Panc1 (cell line): ENCODE measurements around the gene MGA. TPM values are rescaled to one million over a fixed set of nuclear protein-coding genes. Genes with fewer than 3 reads are reported as not detected.

ENCODE experiments used
- ATAC-seq: fragments of 200-7000 bp; cut with Tn5 transposase; 2 replicates; pipeline ENCODE4 v1.9.1; 2020; ENCODE audit warnings: mild to moderate bottlenecking, moderate library complexity
- BruUV-seq: library from RNA; stranded (reverse); fragments of 400-500 nt; replicated peaks from 2 replicates; lab custom pipeline; 2021; lab: Mats Ljungman, UMichigan
- CTCF ChIA-PET: fragments of 300-600 bp; sonication (Branson Sonifier 250); formaldehyde crosslinking; loops from one replicate; lab custom pipeline; 2022; ENCODE audit warnings: antibody characterized with exemption; lab: Charles Lee
- POLR2A ChIA-PET: fragments of 300-600 bp; sonication (Branson Sonifier 250); formaldehyde crosslinking; loops from one replicate; lab custom pipeline; 2022; ENCODE audit warnings: antibody characterized with exemption; lab: Charles Lee
- DNase-seq: peaks from one replicate; pipeline ENCODE4 v3.0.0-alpha.2; 2010; ENCODE audit warnings: low read depth, low spot score
- H3K27ac ChIP-seq: 2 replicates; pipeline ENCODE4 v1.5.1; 2011; ENCODE audit warnings: mild to moderate bottlenecking, low read length, inconsistent platforms
- H3K27me3 ChIP-seq: fragments of 200-500 bp; sonication (Bioruptor generic); 2 replicates; pipeline ENCODE4 v1.6.0; 2014; ENCODE audit warnings: low read length, inconsistent platforms; ENCODE audit not compliant: control insufficient read depth, insufficient read depth
- H3K36me3 ChIP-seq: fragments of 200-500 bp; sonication (Bioruptor generic); 2 replicates; pipeline ENCODE4 v1.5.1; 2014; ENCODE audit warnings: inconsistent platforms, mild to moderate bottlenecking, low read length, moderate library complexity; ENCODE audit not compliant: control insufficient read depth, insufficient read depth
- H3K4me1 ChIP-seq: 2 replicates; pipeline ENCODE4 v1.5.1; 2011; ENCODE audit warnings: inconsistent platforms, mild to moderate bottlenecking, low read length, moderate library complexity; ENCODE audit not compliant: control insufficient read depth, insufficient read depth
- H3K4me3 ChIP-seq, 2 experiments: 2 replicates each; pipeline ENCODE4 v1.5.1; 2011 to 2012; ENCODE audit warnings: low read depth in 2 of 2, low read length in 2 of 2, mild to moderate bottlenecking in 2 of 2, inconsistent platforms in 1 of 2, moderate library complexity in 1 of 2
- H3K9me3 ChIP-seq: fragments of 200-500 bp; sonication (Bioruptor generic); 2 replicates; pipeline ENCODE4 v1.5.1; 2014; ENCODE audit warnings: low read depth, mild to moderate bottlenecking, inconsistent platforms, low read length, moderate library complexity; ENCODE audit not compliant: control insufficient read depth, insufficient read depth
- CTCF ChIP-seq: fragments of 450-650 bp; IDR thresholded peaks from 2 replicates; pipeline ENCODE4 v1.5.1; 2017; ENCODE audit warnings: mild to moderate bottlenecking
- POLR2AphosphoS5 ChIP-seq: IDR thresholded peaks from 2 replicates; pipeline ENCODE4 v1.6.1; 2012; ENCODE audit warnings: mild to moderate bottlenecking, low read depth, low read length, moderate library complexity
- SIN3A ChIP-seq: IDR thresholded peaks from 2 replicates; pipeline ENCODE4 v1.6.1; 2012; ENCODE audit warnings: low read depth, mild to moderate bottlenecking, low read length, moderate library complexity, borderline replicate concordance; ENCODE audit not compliant: insufficient read depth
- TCF7L2 ChIP-seq: IDR thresholded peaks from 2 replicates; pipeline ENCODE4 v1.6.1; 2011; ENCODE audit warnings: mild to moderate bottlenecking, low read depth, low read length, inconsistent platforms
- in situ Hi-C: cut with HindIII; loops from 2 replicates; pipeline ENCODE4 v1.10.0; 2016; ENCODE audit warnings: low sequenced_read_pairs, low pct_unique_long_range_greater_than_20kb
- intact Hi-C: fragments of 100-400 bp; cut with micrococcal nuclease; formaldehyde crosslinking; loops from one replicate; pipeline ENCODE4 v1.10.0; 2022; ENCODE audit not compliant: unreplicated experiment
- total RNA-seq: library from RNA; stranded (reverse); gene quantifications from one replicate; pipeline ENCODE4 v1.2.1, GENCODE V29; 2021; ENCODE audit not compliant: unreplicated experiment
- TF ChIP-seq, protein P1 (sequence below), 2 experiments: IDR thresholded peaks; 2 replicates each; pipeline ENCODE4 v1.6.1; 2011 to 2012; ENCODE audit warnings: low read depth in 2 of 2, control low read depth in 1 of 2, low read length in 1 of 2, mild to moderate bottlenecking in 1 of 2, moderate library complexity in 1 of 2; ENCODE audit not compliant: insufficient read depth in 1 of 2

MGA gene
- total RNA-seq, 1 experiment from 2014 or later = 43.6 TPM

GRCh38 chr15:41678742-41679141 lies 18.5 kb downstream of the MGA start:
- H3K9me3 ChIP-seq = no peaks in the 10 kb centered on the region
- intact Hi-C loops = no loop called here
- no peak overlapping the region for H3K4me3 ChIP-seq
- no peaks in the 10 kb centered on the region for H3K27me3 ChIP-seq
- peaks cover 6% of the 10 kb centered on the region for H3K4me1 ChIP-seq
- ATAC-seq (no peak), DNase-seq (no peak)
- no peaks in the 10 kb centered on the region for H3K36me3 ChIP-seq
- no peak overlapping the region for H3K27ac ChIP-seq
- no TSS peak for BruUV-seq
- in situ Hi-C loops = no loop called here
- ChIA-PET POLR2A (interaction anchor here (0.6 kb wide), 1 partner anchor 27 kb away, joined by 5 read pairs; no protein-coding TSS in a partner anchor), CTCF (no interaction called here)
- TF ChIP-seq SIN3A = no peak
- TF ChIP-seq POLR2AphosphoS5 = no peak
- TF ChIP-seq, protein P1, sequence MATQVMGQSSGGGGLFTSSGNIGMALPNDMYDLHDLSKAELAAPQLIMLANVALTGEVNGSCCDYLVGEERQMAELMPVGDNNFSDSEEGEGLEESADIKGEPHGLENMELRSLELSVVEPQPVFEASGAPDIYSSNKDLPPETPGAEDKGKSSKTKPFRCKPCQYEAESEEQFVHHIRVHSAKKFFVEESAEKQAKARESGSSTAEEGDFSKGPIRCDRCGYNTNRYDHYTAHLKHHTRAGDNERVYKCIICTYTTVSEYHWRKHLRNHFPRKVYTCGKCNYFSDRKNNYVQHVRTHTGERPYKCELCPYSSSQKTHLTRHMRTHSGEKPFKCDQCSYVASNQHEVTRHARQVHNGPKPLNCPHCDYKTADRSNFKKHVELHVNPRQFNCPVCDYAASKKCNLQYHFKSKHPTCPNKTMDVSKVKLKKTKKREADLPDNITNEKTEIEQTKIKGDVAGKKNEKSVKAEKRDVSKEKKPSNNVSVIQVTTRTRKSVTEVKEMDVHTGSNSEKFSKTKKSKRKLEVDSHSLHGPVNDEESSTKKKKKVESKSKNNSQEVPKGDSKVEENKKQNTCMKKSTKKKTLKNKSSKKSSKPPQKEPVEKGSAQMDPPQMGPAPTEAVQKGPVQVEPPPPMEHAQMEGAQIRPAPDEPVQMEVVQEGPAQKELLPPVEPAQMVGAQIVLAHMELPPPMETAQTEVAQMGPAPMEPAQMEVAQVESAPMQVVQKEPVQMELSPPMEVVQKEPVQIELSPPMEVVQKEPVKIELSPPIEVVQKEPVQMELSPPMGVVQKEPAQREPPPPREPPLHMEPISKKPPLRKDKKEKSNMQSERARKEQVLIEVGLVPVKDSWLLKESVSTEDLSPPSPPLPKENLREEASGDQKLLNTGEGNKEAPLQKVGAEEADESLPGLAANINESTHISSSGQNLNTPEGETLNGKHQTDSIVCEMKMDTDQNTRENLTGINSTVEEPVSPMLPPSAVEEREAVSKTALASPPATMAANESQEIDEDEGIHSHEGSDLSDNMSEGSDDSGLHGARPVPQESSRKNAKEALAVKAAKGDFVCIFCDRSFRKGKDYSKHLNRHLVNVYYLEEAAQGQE (IDR thresholded peaks at IDR 0.05; ENCODE audit: insufficient read depth in 1 of 2, low read depth in 2 of 2, low read length in 1 of 2) = no peak
- no peak for TF ChIP-seq TCF7L2
- TF ChIP-seq CTCF = no peak

- TF ChIP-seq POLR2AphosphoS5 = no peak
- TF ChIP-seq SIN3A = no peak
- TF ChIP-seq, protein P1 (IDR thresholded peaks at IDR 0.05; ENCODE audit: insufficient read depth in 1 of 2, low read depth in 2 of 2, low read length in 1 of 2) = no peak
- no peak overlapping the region for H3K4me3 ChIP-seq
- DNase-seq (no peak), ATAC-seq (peak; percentile 45; the same call in 1 of the 2 replicates)
- POLR2A ChIA-PET = no interaction called here
- peaks cover 26% of the 10 kb centered on the region for H3K4me1 ChIP-seq
- intact Hi-C loops = no loop called here
- H3K27me3 ChIP-seq = no peaks in the 10 kb centered on the region
- H3K27ac ChIP-seq = peak overlapping the region; percentile 30; the same call in 1 of the 2 replicates
- BruUV-seq = no TSS peak
- no peaks in the 10 kb centered on the region for H3K36me3 ChIP-seq
- in situ Hi-C loops = no loop called here
- no peaks in the 10 kb centered on the region for H3K9me3 ChIP-seq
- CTCF ChIA-PET = no interaction called here
Measured at GRCh38 chr15:41683955-41684354, 23.8 kb downstream of the MGA start.
